Activated naive CD8-positive, alpha-beta T cell treated with anti-CD3 and anti-CD28 coated beads, Interleukin-2, amount 10 ng/mL, durations not matched to agents 7 days and 5 days (primary cell): Measurements from ENCODE around the gene ADH5. TPM values are rescaled to one million over a fixed set of nuclear protein-coding genes. Genes with fewer than 3 reads are reported as not detected.
A peak's percentile ranks its signal among the peaks of the same experiment; 100 is the strongest.
"Not testable (repeated sequence)": the region's sequence is repeated elsewhere in the genome, so short reads cannot be mapped to it uniquely, and the experiment has no call there.

Source experiments
- ATAC-seq: fragments of 150-1000 bp; cut with Tn5 transposase; one replicate; pipeline ENCODE4 v1.10.0; 2021; ENCODE audit warnings: low read depth, moderate library complexity
- POLR2A ChIA-PET: fragments of 350-600 bp; sonication (Branson Sonifier 250); formaldehyde crosslinking; loops from one replicate; lab custom pipeline; 2021; ENCODE audit warnings: antibody characterized with exemption; lab: Charles Lee
- DNase-seq: peaks from one replicate; pipeline ENCODE4 v3.0.0; 2021
- H3K27ac Mint-ChIP-seq: one replicate; pipeline ENCODE4 v1.8.0; 2022; ENCODE audit warnings: mild to moderate bottlenecking, mixed read lengths
- H3K27me3 Mint-ChIP-seq: one replicate; pipeline ENCODE4 v1.8.0; 2022; ENCODE audit warnings: mild to moderate bottlenecking, moderate library complexity, mixed read lengths
- H3K36me3 Mint-ChIP-seq: one replicate; pipeline ENCODE4 v1.8.0; 2021; ENCODE audit warnings: mild to moderate bottlenecking, mixed read lengths
- H3K4me1 Mint-ChIP-seq: one replicate; pipeline ENCODE4 v1.8.0; 2021; ENCODE audit warnings: mixed read lengths
- H3K4me3 Mint-ChIP-seq: one replicate; pipeline ENCODE4 v1.8.0; 2022; ENCODE audit warnings: mild to moderate bottlenecking, moderate library complexity, mixed read lengths
- H3K9me3 Mint-ChIP-seq: one replicate; pipeline ENCODE4 v1.8.0; 2021; ENCODE audit warnings: mixed read lengths
- total RNA-seq, 2 experiments: library from RNA; stranded (reverse); gene quantifications; one replicate each; pipeline ENCODE4 v1.2.3, GENCODE V29; 2021

ADH5 gene
- total RNA-seq, 2 experiments from 2014 or later = 97.1 to 103 TPM

- H3K9me3 Mint-ChIP-seq = no peaks in the 10 kb centered on the region
- H3K27me3 Mint-ChIP-seq = no peaks in the 10 kb centered on the region
- no peak overlapping the region for H3K4me3 Mint-ChIP-seq
- ATAC-seq (no peak), DNase-seq (no peak)
- H3K4me1 Mint-ChIP-seq = peaks cover 4% of the 10 kb centered on the region
- H3K27ac Mint-ChIP-seq = no peak overlapping the region
- POLR2A ChIA-PET = interaction anchor here (0.8 kb wide), 1 partner anchor 10 kb away, joined by 4 read pairs; no protein-coding TSS in a partner anchor
- H3K36me3 Mint-ChIP-seq = peaks cover 26% of the 10 kb centered on the region
Measured at GRCh38 chr4:99078336-99078735, 10.3 kb downstream of the ADH5 start.

GRCh38 chr4:99077177-99077576, 11.4 kb downstream of the ADH5 start:
- Mint-ChIP-seq H3K36me3 (peaks cover 29% of the 10 kb centered on the region), H3K27me3 (no peaks in the 10 kb centered on the region), H3K9me3 (no peaks in the 10 kb centered on the region), H3K4me1 (peaks cover 4% of the 10 kb centered on the region), H3K27ac (no peak overlapping the region), H3K4me3 (no peak overlapping the region)
- DNase-seq (no peak), ATAC-seq (no peak)
- POLR2A ChIA-PET = interaction anchor here (0.6 kb wide), 1 partner anchor 808 kb away, joined by 3 read pairs; no protein-coding TSS in a partner anchor

GRCh38 chr4:99076292-99076976, 12.2 kb downstream of the ADH5 start:
- ATAC-seq = no peak
- H3K4me1 Mint-ChIP-seq = peaks cover 3% of the 10 kb centered on the region
- DNase-seq = no peak
- H3K36me3 Mint-ChIP-seq = peaks cover 30% of the 10 kb centered on the region
- no peak overlapping the region for H3K27ac Mint-ChIP-seq
- no peaks in the 10 kb centered on the region for H3K27me3 Mint-ChIP-seq
- H3K4me3 Mint-ChIP-seq = no peak overlapping the region
- POLR2A ChIA-PET = interaction anchor here (0.9 kb wide), 1 partner anchor 20 kb away, joined by 3 read pairs; no protein-coding TSS in a partner anchor
- no peaks in the 10 kb centered on the region for H3K9me3 Mint-ChIP-seq

- Mint-ChIP-seq H3K27me3 (no peaks in the 10 kb centered on the region), H3K27ac (no peak overlapping the region), H3K9me3 (no peaks in the 10 kb centered on the region), H3K4me1 (peaks cover 3% of the 10 kb centered on the region), H3K36me3 (peaks cover 30% of the 10 kb centered on the region), H3K4me3 (no peak overlapping the region)
- POLR2A ChIA-PET = interaction anchor here (0.6 to 1.6 kb wide), 2 partner anchors 13 to 113 kb away, joined by 4 to 5 read pairs; partner anchors contain the start of gene ADH5
- ATAC-seq (no peak), DNase-seq (no peak)
Measured at GRCh38 chr4:99074816-99075215, 13.8 kb downstream of the ADH5 start.

- Mint-ChIP-seq H3K36me3 (peaks cover 32% of the 10 kb centered on the region), H3K27ac (no peak overlapping the region), H3K4me1 (no peaks in the 10 kb centered on the region), H3K27me3 (no peaks in the 10 kb centered on the region), H3K9me3 (peaks cover 3% of the 10 kb centered on the region), H3K4me3 (no peak overlapping the region)
- no peak for ATAC-seq
- POLR2A ChIA-PET = interaction anchor here (1.3 kb wide), 1 partner anchor 17 kb away, joined by 4 read pairs; the partner anchor contains the start of gene ADH5
- no peak for DNase-seq
Measured at GRCh38 chr4:99071159-99071558, 17.4 kb downstream of the ADH5 start.

- Mint-ChIP-seq H3K27me3 (no peaks in the 10 kb centered on the region), H3K4me3 (no peak overlapping the region), H3K9me3 (peaks cover 8% of the 10 kb centered on the region), H3K4me1 (no peaks in the 10 kb centered on the region), H3K36me3 (peaks cover 41% of the 10 kb centered on the region), H3K27ac (no peak overlapping the region)
- POLR2A ChIA-PET = no interaction called here
- DNase-seq (no peak), ATAC-seq (no peak)
Measured at GRCh38 chr4:99067617-99068016, 21.0 kb downstream of the ADH5 start.

GRCh38 chr4:99065521-99065920, 23.1 kb downstream of the ADH5 start:
- H3K4me1 Mint-ChIP-seq, H3K9me3 Mint-ChIP-seq, H3K27me3 Mint-ChIP-seq, ATAC-seq, DNase-seq, H3K4me3 Mint-ChIP-seq, POLR2A ChIA-PET, H3K27ac Mint-ChIP-seq: not testable (repeated sequence)
- peaks cover 38% of the 10 kb centered on the region for H3K36me3 Mint-ChIP-seq

GRCh38 chr4:99062120-99062519, 26.5 kb downstream of the ADH5 start:
- ATAC-seq (no peak), DNase-seq (no peak)
- Mint-ChIP-seq H3K27ac (no peak overlapping the region), H3K9me3 (peaks cover 8% of the 10 kb centered on the region), H3K4me1 (no peaks in the 10 kb centered on the region), H3K4me3 (no peak overlapping the region), H3K27me3 (no peaks in the 10 kb centered on the region), H3K36me3 (peaks cover 41% of the 10 kb centered on the region)
- POLR2A ChIA-PET = no interaction called here

- DNase-seq (no peak), ATAC-seq (no peak)
- POLR2A ChIA-PET = no interaction called here
- Mint-ChIP-seq H3K36me3 (peaks cover 36% of the 10 kb centered on the region), H3K27ac (no peak overlapping the region), H3K4me1 (peaks cover 1% of the 10 kb centered on the region), H3K27me3 (no peaks in the 10 kb centered on the region), H3K9me3 (peaks cover 6% of the 10 kb centered on the region), H3K4me3 (no peak overlapping the region)
Measured at GRCh38 chr4:99061048-99061700, 27.4 kb downstream of the ADH5 start.

GRCh38 chr4:99059550-99059949, 29.0 kb downstream of the ADH5 start:
- Mint-ChIP-seq H3K4me3 (no peak overlapping the region), H3K9me3 (no peaks in the 10 kb centered on the region), H3K36me3 (peaks cover 23% of the 10 kb centered on the region), H3K27me3 (no peaks in the 10 kb centered on the region), H3K4me1 (peaks cover 11% of the 10 kb centered on the region), H3K27ac (peak overlapping the region; percentile 19)
- DNase-seq (no peak), ATAC-seq (no peak)
- POLR2A ChIA-PET = interaction anchor here (1.0 kb wide), 1 partner anchor 29 kb away, joined by 3 read pairs; the partner anchor contains the start of gene ADH5

GRCh38 chr4:99058228-99058627, 30.4 kb downstream of the ADH5 start:
- Mint-ChIP-seq H3K27ac (no peak overlapping the region), H3K4me1 (peaks cover 16% of the 10 kb centered on the region), H3K9me3 (no peaks in the 10 kb centered on the region), H3K36me3 (peaks cover 24% of the 10 kb centered on the region), H3K4me3 (no peak overlapping the region), H3K27me3 (no peaks in the 10 kb centered on the region)
- DNase-seq (no peak), ATAC-seq (no peak)
- POLR2A ChIA-PET = no interaction called here

- H3K4me3 Mint-ChIP-seq = no peak overlapping the region
- DNase-seq = no peak
- H3K27me3 Mint-ChIP-seq = no peaks in the 10 kb centered on the region
- H3K9me3 Mint-ChIP-seq = no peaks in the 10 kb centered on the region
- H3K4me1 Mint-ChIP-seq = peaks cover 27% of the 10 kb centered on the region
- ATAC-seq = no peak
- peaks cover 36% of the 10 kb centered on the region for H3K36me3 Mint-ChIP-seq
- H3K27ac Mint-ChIP-seq = peak overlapping the region; percentile 54
- POLR2A ChIA-PET = interaction anchor here (0.7 kb wide), 1 partner anchor 60 kb away, joined by 4 read pairs; the partner anchor contains the start of gene METAP1
Measured at GRCh38 chr4:99054428-99054994, 34.1 kb downstream of the ADH5 start.

- DNase-seq (no peak), ATAC-seq (no peak)
- peaks cover 29% of the 10 kb centered on the region for H3K4me1 Mint-ChIP-seq
Measured at GRCh38 chr4:99052902-99053301, 35.7 kb downstream of the ADH5 start.

More at GRCh38 chr4:99052902-99053301, 35.7 kb downstream of the ADH5 start:
- no peaks in the 10 kb centered on the region for H3K27me3 Mint-ChIP-seq
- H3K36me3 Mint-ChIP-seq = peaks cover 40% of the 10 kb centered on the region
- POLR2A ChIA-PET = no interaction called here
- H3K4me3 Mint-ChIP-seq = no peak overlapping the region
- peak overlapping the region; percentile 60 for H3K27ac Mint-ChIP-seq
- no peaks in the 10 kb centered on the region for H3K9me3 Mint-ChIP-seq
